H9 (cell line): ENCODE results near the gene CACNA1H. TPM values are rescaled to one million over a fixed set of nuclear protein-coding genes. Genes with fewer than 3 reads are reported as not detected.

Source experiments
- DNase-seq: peaks from one replicate; pipeline ENCODE4 v3.0.0-alpha.2; 2017
- H2AFZ ChIP-seq: one replicate; pipeline ENCODE4 v1.6.1; 2013; ENCODE audit warnings: mild to moderate bottlenecking, low read length, control low read depth, moderate library complexity
- H2AK5ac ChIP-seq: 2 replicates; pipeline ENCODE4 v1.6.1; 2013; ENCODE audit warnings: low read length, control low read depth, mixed read lengths; ENCODE audit not compliant: insufficient read length
- H2BK120ac ChIP-seq: one replicate; pipeline ENCODE4 v1.6.1; 2013; ENCODE audit warnings: low read depth, mild to moderate bottlenecking, low read length, control low read depth, inconsistent platforms; ENCODE audit not compliant: poor library complexity, severe bottlenecking
- H2BK12ac ChIP-seq: 2 replicates; pipeline ENCODE4 v1.6.1; 2013; ENCODE audit warnings: low read length, control low read depth, mixed read lengths, low read depth; ENCODE audit not compliant: insufficient read length
- H2BK15ac ChIP-seq: 2 replicates; pipeline ENCODE4 v1.6.1; 2013; ENCODE audit warnings: low read depth, low read length, control low read depth
- H2BK20ac ChIP-seq: one replicate; pipeline ENCODE4 v1.6.1; 2013; ENCODE audit warnings: low read depth, mild to moderate bottlenecking, low read length, control low read depth, inconsistent platforms; ENCODE audit not compliant: poor library complexity, severe bottlenecking
- H2BK5ac ChIP-seq: 2 replicates; pipeline ENCODE4 v1.6.1; 2013; ENCODE audit warnings: low read length, control low read depth, mixed read lengths; ENCODE audit not compliant: insufficient read length
- H3K14ac ChIP-seq: 2 replicates; pipeline ENCODE4 v1.6.1; 2013; ENCODE audit warnings: low read length, control low read depth; ENCODE audit not compliant: insufficient read depth
- H3K18ac ChIP-seq: 2 replicates; pipeline ENCODE4 v1.6.1; 2013; ENCODE audit warnings: low read depth, mild to moderate bottlenecking, mixed read lengths, low read length, control low read depth; ENCODE audit not compliant: insufficient read length
- H3K23ac ChIP-seq: 2 replicates; pipeline ENCODE4 v1.6.1; 2013; ENCODE audit warnings: low read length, control low read depth, mixed read lengths, low read depth; ENCODE audit not compliant: insufficient read length
- H3K23me2 ChIP-seq: 2 replicates; pipeline ENCODE4 v1.6.1; 2013; ENCODE audit warnings: low read depth, mild to moderate bottlenecking, mixed read lengths, low read length, control low read depth; ENCODE audit not compliant: insufficient read length, poor library complexity, severe bottlenecking
- H3K27ac ChIP-seq: 2 replicates; pipeline ENCODE4 v1.5.1; 2013; ENCODE audit warnings: low read length, control low read depth, mixed read lengths, low read depth; ENCODE audit not compliant: insufficient read length
- H3K27me3 ChIP-seq: 2 replicates; pipeline ENCODE4 v1.6.1; 2013; ENCODE audit warnings: low read length, control low read depth, inconsistent platforms; ENCODE audit not compliant: insufficient read depth
- H3K4ac ChIP-seq: 2 replicates; pipeline ENCODE4 v1.6.1; 2013; ENCODE audit warnings: low read depth, mild to moderate bottlenecking, control low read depth, inconsistent platforms, low read length, moderate library complexity
- H3K4me1 ChIP-seq: 2 replicates; pipeline ENCODE4 v1.6.1; 2013; ENCODE audit warnings: low read length, control low read depth, inconsistent platforms; ENCODE audit not compliant: insufficient read depth
- H3K4me2 ChIP-seq: 2 replicates; pipeline ENCODE4 v1.6.1; 2013; ENCODE audit warnings: low read length, control low read depth, mixed read lengths; ENCODE audit not compliant: insufficient read length, insufficient read depth
- H3K56ac ChIP-seq: 2 replicates; pipeline ENCODE4 v1.6.1; 2013; ENCODE audit warnings: low read depth, mild to moderate bottlenecking, mixed read lengths, low read length, control low read depth; ENCODE audit not compliant: insufficient read length
- H3K79me1 ChIP-seq: 2 replicates; pipeline ENCODE4 v1.6.1; 2013; ENCODE audit warnings: low read depth, mild to moderate bottlenecking, moderate library complexity, low read length, control low read depth, inconsistent platforms; ENCODE audit not compliant: insufficient read depth, poor library complexity, severe bottlenecking
- H3K79me2 ChIP-seq: 2 replicates; pipeline ENCODE4 v1.6.1; 2013; ENCODE audit warnings: low read length, control low read depth, inconsistent platforms; ENCODE audit not compliant: insufficient read depth
- H3K9ac ChIP-seq: 2 replicates; pipeline ENCODE4 v1.6.1; 2013; ENCODE audit warnings: low read length, control low read depth, mixed read lengths; ENCODE audit not compliant: insufficient read length; ENCODE audit errors: extremely low read depth
- H3K9me3 ChIP-seq: one replicate; pipeline ENCODE4 v1.6.1; 2013; ENCODE audit warnings: low read depth, low read length, inconsistent platforms; ENCODE audit not compliant: control insufficient read depth
- H3T11ph ChIP-seq: one replicate; pipeline ENCODE4 v1.6.1; 2013; ENCODE audit warnings: mild to moderate bottlenecking, low read length, control low read depth, inconsistent platforms
- H4K20me1 ChIP-seq: one replicate; pipeline ENCODE4 v1.6.1; 2013; ENCODE audit not compliant: control insufficient read depth, insufficient read length, insufficient read depth
- H4K5ac ChIP-seq: 2 replicates; pipeline ENCODE4 v1.6.1; 2013; ENCODE audit warnings: low read depth, mild to moderate bottlenecking, mixed read lengths, low read length, control low read depth; ENCODE audit not compliant: insufficient read length
- H4K8ac ChIP-seq: replicated peaks from 2 replicates; pipeline ENCODE4 v1.6.1; 2013; ENCODE audit warnings: low read length, control low read depth, mixed read lengths, low read depth; ENCODE audit not compliant: insufficient read length
- H4K91ac ChIP-seq: 2 replicates; pipeline ENCODE4 v1.6.1; 2013; ENCODE audit warnings: low read depth, mild to moderate bottlenecking, moderate library complexity, mixed read lengths, low read length, control low read depth; ENCODE audit not compliant: insufficient read length
- H3K27ac Mint-ChIP-seq, 3 experiments: 2 replicates in 2 of 3; 3 replicates in 1 of 3; pipeline ENCODE4 v1.8.0; 2020 to 2021; ENCODE audit warnings: mixed read lengths in 3 of 3, mild to moderate bottlenecking in 1 of 3, moderate library complexity in 1 of 3
- H3K27me3 Mint-ChIP-seq: 2 replicates; pipeline ENCODE4 v1.8.0; 2021; ENCODE audit warnings: low read depth, mild to moderate bottlenecking, moderate library complexity, mixed read lengths
- H3K36me3 Mint-ChIP-seq, 3 experiments: 2 replicates in 2 of 3; 3 replicates in 1 of 3; pipeline ENCODE4 v1.8.0; 2020 to 2021; ENCODE audit warnings: low read depth in 3 of 3, mixed read lengths in 3 of 3; ENCODE audit not compliant: insufficient read depth in 1 of 3
- H3K4me1 Mint-ChIP-seq, 2 experiments: 2 replicates each; pipeline ENCODE4 v1.8.0; 2020; ENCODE audit warnings: mixed read lengths in 2 of 2
- H3K4me3 Mint-ChIP-seq, 2 experiments: 2 replicates in 1 of 2; 3 replicates in 1 of 2; pipeline ENCODE4 v1.8.0; 2020 to 2021; ENCODE audit warnings: mild to moderate bottlenecking in 2 of 2, mixed read lengths in 2 of 2, moderate library complexity in 1 of 2
- H3K9me3 Mint-ChIP-seq, 2 experiments: 2 replicates in 1 of 2; 3 replicates in 1 of 2; pipeline ENCODE4 v1.8.0; 2020; ENCODE audit warnings: mild to moderate bottlenecking in 2 of 2, mixed read lengths in 2 of 2, moderate library complexity in 1 of 2
- WGBS: extraction: QIAGEN DNeasy Blood & Tissue Kit; methylation state at CpG from one replicate; pipeline ENCODE4 v1.1.7; 2013; ENCODE audit warnings: missing lambda C conversion rate, low lambda C conversion rate, mixed read lengths; ENCODE audit not compliant: insufficient read length; ENCODE audit errors: extremely low coverage; 5-methylcytosine and 5-hydroxymethylcytosine counted together
- total RNA-seq: library from RNA; stranded (reverse); gene quantifications from 2 replicates; pipeline ENCODE4 v1.2.1, GENCODE V29; 2021
- TF ChIP-seq, protein P1 (sequence below): fragments of 200-600 bp; sonication (generic); conservative IDR thresholded peaks from 3 replicates; pipeline ENCODE4 v1.8.0; 2021; ENCODE audit warnings: antibody characterized with exemption, mild to moderate bottlenecking

Gene CACNA1H
- total RNA-seq, 1 experiment from 2014 or later, result 43.3 TPM

DNA sequence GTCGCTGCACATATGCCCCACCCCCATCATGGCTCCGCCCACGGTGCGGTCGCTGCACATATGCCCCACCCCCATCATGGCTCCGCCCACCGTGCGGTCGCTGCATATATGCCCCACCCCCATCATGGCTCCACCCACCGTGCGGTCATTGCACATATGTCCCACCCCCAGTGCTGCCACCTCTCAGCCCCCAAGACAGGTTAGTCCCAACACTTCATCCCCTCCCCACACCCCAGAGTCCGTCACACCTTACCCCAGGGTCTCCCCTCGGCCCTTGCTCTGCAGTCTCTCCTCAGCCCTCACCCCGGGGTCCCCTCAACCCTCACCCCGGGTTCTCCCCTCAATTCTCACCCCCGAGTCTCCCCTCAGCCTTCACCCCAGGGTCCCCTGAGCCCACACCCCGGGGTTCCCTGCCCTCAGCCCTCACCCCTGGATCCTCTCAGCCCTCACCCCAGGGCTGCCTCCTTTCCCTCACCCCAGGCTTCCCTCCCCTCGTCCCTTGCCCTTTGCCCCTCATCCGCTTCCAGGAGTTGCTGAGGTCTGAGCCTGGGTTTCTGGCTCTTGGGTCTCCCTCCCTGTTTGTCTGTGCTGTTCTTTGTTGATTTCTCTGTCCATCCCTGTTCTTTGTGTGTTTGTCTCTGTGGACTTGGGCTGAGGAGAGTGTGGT is 46.6 kb downstream of the CACNA1H start:
- no peak overlapping the region for H2BK12ac ChIP-seq
- no CpG with 5 or more reads among the region's 19 CpGs for WGBS
- no peak overlapping the region for H4K8ac ChIP-seq
- H3T11ph ChIP-seq, result no peak overlapping the region
- H3K23ac ChIP-seq, result no peak overlapping the region
- no peak overlapping the region for H2AFZ ChIP-seq
- no peak overlapping the region for H3K14ac ChIP-seq
- no peak overlapping the region for H2BK5ac ChIP-seq
- H3K27me3 Mint-ChIP-seq, result no peaks in the 10 kb centered on the region
- H3K4me2 ChIP-seq, result no peak overlapping the region
- no peaks in the 10 kb centered on the region for H3K27me3 ChIP-seq
- no peak overlapping the region for H3K4me3 Mint-ChIP-seq
- H3K79me2 ChIP-seq, result no peaks in the 10 kb centered on the region
- no peak overlapping the region for H3K9ac ChIP-seq
- no peak overlapping the region for H4K91ac ChIP-seq
- H3K36me3 Mint-ChIP-seq, result peaks cover 0 to 16% (median 15%) of the 10 kb centered on the region in 3 experiments; a peak in 6 of 7 replicates
- H3K27ac Mint-ChIP-seq, result peak overlapping the region in 2 of 3 experiments; percentile 73 to 74; a peak in 4 of 7 replicates
- no peak overlapping the region for H2BK15ac ChIP-seq
- DNase-seq, result no peak
- no peak overlapping the region for H2BK20ac ChIP-seq
- no peak overlapping the region for H3K4ac ChIP-seq
- H3K9me3 ChIP-seq, result no peaks in the 10 kb centered on the region
- no peaks in the 10 kb centered on the region for H3K9me3 Mint-ChIP-seq
- no peak overlapping the region for H3K27ac ChIP-seq
- TF ChIP-seq, protein P1, sequence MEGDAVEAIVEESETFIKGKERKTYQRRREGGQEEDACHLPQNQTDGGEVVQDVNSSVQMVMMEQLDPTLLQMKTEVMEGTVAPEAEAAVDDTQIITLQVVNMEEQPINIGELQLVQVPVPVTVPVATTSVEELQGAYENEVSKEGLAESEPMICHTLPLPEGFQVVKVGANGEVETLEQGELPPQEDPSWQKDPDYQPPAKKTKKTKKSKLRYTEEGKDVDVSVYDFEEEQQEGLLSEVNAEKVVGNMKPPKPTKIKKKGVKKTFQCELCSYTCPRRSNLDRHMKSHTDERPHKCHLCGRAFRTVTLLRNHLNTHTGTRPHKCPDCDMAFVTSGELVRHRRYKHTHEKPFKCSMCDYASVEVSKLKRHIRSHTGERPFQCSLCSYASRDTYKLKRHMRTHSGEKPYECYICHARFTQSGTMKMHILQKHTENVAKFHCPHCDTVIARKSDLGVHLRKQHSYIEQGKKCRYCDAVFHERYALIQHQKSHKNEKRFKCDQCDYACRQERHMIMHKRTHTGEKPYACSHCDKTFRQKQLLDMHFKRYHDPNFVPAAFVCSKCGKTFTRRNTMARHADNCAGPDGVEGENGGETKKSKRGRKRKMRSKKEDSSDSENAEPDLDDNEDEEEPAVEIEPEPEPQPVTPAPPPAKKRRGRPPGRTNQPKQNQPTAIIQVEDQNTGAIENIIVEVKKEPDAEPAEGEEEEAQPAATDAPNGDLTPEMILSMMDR, result no peak
- peaks cover 2% of the 10 kb centered on the region for H3K23me2 ChIP-seq
- H3K4me1 ChIP-seq, result no peaks in the 10 kb centered on the region
- peaks cover 0 to 6% of the 10 kb centered on the region in 2 experiments; a peak in 1 of 4 replicates for H3K4me1 Mint-ChIP-seq
- no peak overlapping the region for H3K18ac ChIP-seq
- no peak overlapping the region for H2AK5ac ChIP-seq
- H2BK120ac ChIP-seq, result no peak overlapping the region
- H3K56ac ChIP-seq, result no peak overlapping the region
- H4K5ac ChIP-seq, result no peak overlapping the region
- peaks cover 2% of the 10 kb centered on the region for H4K20me1 ChIP-seq
- no peaks in the 10 kb centered on the region for H3K79me1 ChIP-seq
